ENCODE results near the gene PPP1R9B. TPM values are rescaled to one million over a fixed set of nuclear protein-coding genes. Genes with fewer than 3 reads are reported as not detected.

PPP1R9B gene
- total and polyA plus RNA-seq, 2 of the 8 experiments (the other 6 are each of a cell fraction or from before 2014, with no cell fraction given) = 5.2 to 13.1 TPM

DNA sequence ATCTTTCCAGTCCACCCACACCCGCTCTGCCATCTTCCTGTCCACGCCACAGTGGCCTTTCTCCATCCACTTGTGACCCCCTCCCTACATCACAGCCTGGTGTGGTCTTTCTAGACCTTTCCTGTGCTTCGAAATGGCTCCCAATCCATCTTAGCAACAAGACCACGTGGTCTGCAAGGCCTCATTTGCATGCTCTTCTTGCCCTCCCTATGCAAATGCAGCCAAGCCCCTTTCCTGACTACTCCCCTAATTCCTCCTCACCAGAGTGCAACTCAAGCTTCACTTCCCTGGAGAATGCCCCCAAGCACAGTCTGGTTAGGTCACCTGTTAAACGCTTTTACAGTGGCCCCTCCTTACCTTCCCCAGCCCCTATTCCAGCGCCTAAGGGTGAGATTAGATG, 6.1 kb downstream of the PPP1R9B start:
- H3K56ac ChIP-seq (replicated peaks; ENCODE audit: insufficient read length, low read depth, low read length) = no peak overlapping the region
- no peak overlapping the region for H3K18ac ChIP-seq (ENCODE audit: extremely low read depth, low read length)
- CTCF ChIA-PET (ENCODE audit: partially characterized antibody) = interaction anchor here (0.8 to 21.6 kb wide), 8 partner anchors 5 to 152 kb away, joined by 3 to 299 read pairs (median 32); partner anchors contain the start of genes PDK2, PPP1R9B, SAMD14 and SGCA
- H3K4me3 ChIP-seq (ENCODE audit: extremely low read depth in 1 of 4, insufficient read depth in 2 of 4, low read depth in 3 of 4, low read length in 4 of 4) = no peak overlapping the region
- no peak overlapping the region for H4K91ac ChIP-seq (replicated peaks; ENCODE audit: insufficient read length, low read length)
- DNase-seq (ENCODE audit: low read depth in 1 of 2, low spot score in 2 of 2) = no peak
- no peak overlapping the region for H2BK120ac ChIP-seq (replicated peaks; ENCODE audit: low read depth, low read length)
- 85% methylated on average over 6 of the region's 6 CpGs; no CpG with 5 or more reads in 1 of the 2 experiments for WGBS, 2 experiments (ENCODE audit: extremely low coverage in 1 of 2, insufficient coverage in 1 of 2, insufficient read length in 1 of 2, insufficient replicate concordance in 2 of 2, low coverage in 1 of 2, low lambda C conversion rate in 2 of 2, missing lambda C conversion rate in 1 of 2)
- POLR2A ChIA-PET (ENCODE audit: partially characterized antibody) = interaction anchor here (1.4 kb wide), 1 partner anchor 16 kb away, joined by 4 read pairs; no protein-coding TSS in a partner anchor
- H3K9me3 ChIP-seq (ENCODE audit: insufficient read depth in 2 of 2, low read depth in 1 of 2, low read length in 1 of 2) = no peaks in the 10 kb centered on the region
- TF ChIP-seq CHD2 (IDR thresholded peaks at IDR 0.05; ENCODE audit: low read length) (no peak), MAFK (IDR thresholded peaks at IDR 0.05; ENCODE audit: low read depth, low read length) (no peak), GTF2F1 (IDR thresholded peaks at IDR 0.05; ENCODE audit: borderline replicate concordance, low read depth, low read length) (no peak), SIRT6 (IDR thresholded peaks at IDR 0.05; ENCODE audit: low read length) (no peak), E2F6 (IDR thresholded peaks at IDR 0.05) (no peak), HDAC2 (IDR thresholded peaks at IDR 0.05; ENCODE audit: borderline replicate concordance in 1 of 2, low read depth in 2 of 2, low read length in 2 of 2) (no peak)
- H2BK5ac ChIP-seq (ENCODE audit: low read depth, low read length) = no peak overlapping the region; the same call in 1 of the 2 replicates
- peaks cover 0 to 4% (median 4%) of the 10 kb centered on the region in 4 experiments; a peak in 5 of 7 replicates for H3K27me3 ChIP-seq (replicated peaks in 1 of 4; ENCODE audit: control insufficient read depth in 3 of 4, extremely low read depth in 1 of 4, insufficient read depth in 3 of 4, low read length in 3 of 4)
- no peak overlapping the region for H3K4ac ChIP-seq (replicated peaks; ENCODE audit: insufficient read length, low read depth, low read length)
- H3K23me2 ChIP-seq (ENCODE audit: low read depth, low read length) = peaks cover 7% of the 10 kb centered on the region
- H3K23ac ChIP-seq (ENCODE audit: insufficient read length) = no peak overlapping the region
- no peak overlapping the region for H2BK12ac ChIP-seq (ENCODE audit: low read depth, low read length)
- H4K8ac ChIP-seq (ENCODE audit: extremely low read depth, insufficient read depth, low read length) = no peak overlapping the region
- H3K4me2 ChIP-seq (ENCODE audit: insufficient read depth in 1 of 2, low read depth in 2 of 2, low read length in 2 of 2) = no peak overlapping the region
- no peak overlapping the region for H3K14ac ChIP-seq (ENCODE audit: insufficient read length)
- no peak overlapping the region for H2AFZ ChIP-seq (ENCODE audit: low read length)
- H2BK15ac ChIP-seq (ENCODE audit: low read length) = no peak overlapping the region
- peaks cover 0 to 30% (median 11%) of the 10 kb centered on the region in 4 experiments; a peak in 6 of 7 replicates for H3K4me1 ChIP-seq (replicated peaks in 1 of 4; ENCODE audit: control insufficient read depth in 3 of 4, insufficient read depth in 4 of 4, low read length in 3 of 4)
- peaks cover 12 to 16% of the 10 kb centered on the region in 2 experiments for H4K20me1 ChIP-seq (replicated peaks in 1 of 2; ENCODE audit: control insufficient read depth in 1 of 2, insufficient read depth in 2 of 2, low read length in 2 of 2)
- H2BK20ac ChIP-seq (ENCODE audit: low read length) = no peak overlapping the region
- no peak overlapping the region for H4K5ac ChIP-seq (ENCODE audit: insufficient read length, low read depth, low read length)
- FAIRE-seq = no peak
- no peak overlapping the region for H3K9ac ChIP-seq (replicated peaks in 1 of 4; ENCODE audit: extremely low read depth in 1 of 4, low read depth in 3 of 4, low read length in 3 of 4)
- H3K79me1 ChIP-seq (ENCODE audit: low read depth, low read length) = peaks cover 8% of the 10 kb centered on the region
- no peak overlapping the region; the same call in 1 of the 2 replicates for H2AK5ac ChIP-seq (ENCODE audit: low read depth, low read length)
- H3K27ac ChIP-seq (ENCODE audit: low read depth, low read length) = no peak overlapping the region
- H3K36me3 ChIP-seq (ENCODE audit: control insufficient read depth in 2 of 4, insufficient read depth in 4 of 4, low read length in 3 of 4) = peaks cover 0 to 6% (median 2%) of the 10 kb centered on the region in 4 experiments; a peak in 2 of 8 replicates
- H3K79me2 ChIP-seq (ENCODE audit: control insufficient read depth in 1 of 2, insufficient read depth in 2 of 2, low read length in 2 of 2) = no peaks in the 10 kb centered on the region; a peak in 1 of 4 replicates
